HG02970 (cell line): Measurements from ENCODE around the gene DIP2B.
"Not testable (repeated sequence)": the region's sequence is repeated elsewhere in the genome, so short reads cannot be mapped to it uniquely, and the experiment has no call there.

Experiments
- ATAC-seq: cut with Tn5 transposase; IDR thresholded peaks from one replicate; pipeline ENCODE4 v1.9.1; 2021; ENCODE audit warnings: mild to moderate bottlenecking, moderate library complexity, moderate number of reproducible peaks; ENCODE audit not compliant: unreplicated experiment, low FRiP score

DIP2B gene

GRCh38 chr12:50750366-50750765 lies 245.6 kb downstream of the DIP2B start:
- ATAC-seq = no peak

GRCh38 chr12:50751948-50752721 lies 247.3 kb downstream of the DIP2B start:
- no peak for ATAC-seq

DNA sequence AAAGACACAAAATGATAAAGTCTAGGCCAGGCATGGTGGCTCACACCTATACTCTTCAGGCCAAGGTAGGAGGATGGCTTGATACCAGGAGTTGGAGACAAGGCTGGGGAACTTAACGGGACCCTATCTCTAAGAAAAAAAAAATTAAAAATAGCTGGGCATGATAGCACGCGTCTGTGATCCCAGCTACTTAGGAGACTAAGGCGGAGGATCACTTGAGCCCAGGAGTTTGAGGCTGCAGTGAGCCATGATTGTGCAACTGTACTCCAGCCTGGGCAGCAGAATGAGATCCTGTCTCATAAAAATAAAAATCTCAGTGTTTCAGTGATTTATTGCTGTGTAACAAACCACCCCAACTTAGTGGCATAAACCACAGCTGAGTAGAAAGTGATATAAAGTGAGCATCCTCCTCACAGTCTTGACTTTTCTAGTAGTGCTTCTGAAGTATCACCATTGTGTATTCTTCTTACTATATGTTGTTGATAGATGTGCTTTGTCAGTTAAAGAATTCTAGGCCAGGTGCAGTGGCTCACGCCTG lies 248.5 kb downstream of the DIP2B start:
- no peak for ATAC-seq

GRCh38 chr12:50763639-50764285 lies 259.0 kb downstream of the DIP2B start, which contains the start of gene ATF1:
Gene ATF1, plus strand, starts transcription at chr12:50764101. Its CDS starts 16,045 bp downstream, at chr12:50780146.
- peak; percentile 71 for ATAC-seq

DNA sequence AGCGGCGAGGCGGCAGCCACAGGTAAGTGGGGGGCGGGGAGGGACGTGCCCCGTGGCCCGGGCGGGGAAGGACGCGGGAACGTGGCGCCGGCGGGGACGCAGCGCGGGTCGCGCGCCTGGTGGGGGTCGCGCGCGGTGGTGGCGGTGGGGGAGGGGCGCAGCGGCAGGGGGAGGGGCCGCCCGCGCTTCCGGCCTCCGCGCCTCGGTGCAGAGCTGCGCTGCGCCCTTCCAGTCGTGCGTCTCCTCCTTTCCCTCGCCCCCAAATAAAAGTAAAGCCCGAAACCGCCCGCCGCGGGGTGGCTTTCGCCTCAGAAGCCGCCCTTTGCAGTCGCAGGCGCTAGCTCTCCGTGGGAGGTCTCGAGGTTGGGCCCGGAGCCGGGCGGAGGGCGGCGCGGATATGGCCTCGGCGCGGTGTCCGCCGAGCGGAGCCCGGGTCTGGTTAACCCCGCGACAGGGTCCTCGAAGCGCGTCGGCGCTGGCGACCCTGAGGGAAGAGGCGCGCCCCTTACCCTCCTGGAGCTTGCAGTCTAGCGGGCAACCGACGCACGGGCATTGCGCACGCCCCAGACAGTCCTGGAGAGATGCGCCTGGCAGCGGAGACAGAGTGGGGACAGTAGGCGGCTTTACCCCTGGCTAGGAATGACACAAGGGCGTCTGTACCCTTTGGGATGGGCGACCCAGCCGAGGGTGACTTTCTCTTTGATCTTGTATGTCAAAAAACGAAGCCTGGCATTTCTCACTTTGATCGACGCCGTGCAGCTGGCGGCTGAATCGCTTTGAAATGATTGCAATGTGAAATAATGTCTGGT lies 259.7 kb downstream of the DIP2B start:
- ATAC-seq = peak; percentile 48

DNA sequence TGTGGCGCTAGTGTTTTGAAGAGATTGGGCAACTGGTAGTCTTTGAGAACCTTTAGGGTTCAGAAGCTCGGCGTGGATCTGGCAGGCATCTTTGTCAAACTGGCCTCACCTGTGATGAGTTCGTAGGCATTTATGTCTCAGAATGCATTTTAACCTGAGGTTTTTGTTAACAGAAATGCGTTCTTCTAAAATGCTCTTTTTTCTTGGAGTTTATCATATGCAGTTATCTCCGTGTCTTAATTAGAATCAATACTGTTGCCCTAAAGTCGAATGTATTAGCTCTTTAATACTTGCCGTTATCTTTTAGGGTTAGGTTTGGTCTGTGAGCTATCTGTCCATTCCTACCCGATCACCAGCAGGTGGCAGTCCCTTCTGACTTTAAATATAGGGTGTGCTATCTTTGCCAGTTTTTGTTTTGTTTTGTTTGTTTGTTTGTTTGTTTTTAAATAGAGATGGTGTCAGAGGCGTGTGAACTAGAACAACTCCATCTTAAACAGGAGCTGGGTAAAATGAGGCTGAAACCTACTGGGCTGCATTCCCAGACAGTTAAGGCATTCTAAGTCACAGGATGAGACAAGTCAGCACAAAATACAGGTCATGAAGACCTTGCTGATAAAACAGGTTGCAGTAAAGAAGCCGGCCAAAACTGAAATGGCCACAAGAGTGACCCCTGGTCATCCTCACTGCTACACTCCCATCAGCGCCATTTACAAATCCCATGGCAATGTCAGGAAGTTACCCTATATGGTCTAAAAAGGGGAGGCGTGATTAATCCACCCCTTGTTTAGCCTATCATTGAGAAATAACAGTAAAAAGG lies 260.5 kb downstream of the DIP2B start:
- ATAC-seq = no peak

GRCh38 chr12:50768391-50768790 lies 263.6 kb downstream of the DIP2B start:
- ATAC-seq = no peak

DNA sequence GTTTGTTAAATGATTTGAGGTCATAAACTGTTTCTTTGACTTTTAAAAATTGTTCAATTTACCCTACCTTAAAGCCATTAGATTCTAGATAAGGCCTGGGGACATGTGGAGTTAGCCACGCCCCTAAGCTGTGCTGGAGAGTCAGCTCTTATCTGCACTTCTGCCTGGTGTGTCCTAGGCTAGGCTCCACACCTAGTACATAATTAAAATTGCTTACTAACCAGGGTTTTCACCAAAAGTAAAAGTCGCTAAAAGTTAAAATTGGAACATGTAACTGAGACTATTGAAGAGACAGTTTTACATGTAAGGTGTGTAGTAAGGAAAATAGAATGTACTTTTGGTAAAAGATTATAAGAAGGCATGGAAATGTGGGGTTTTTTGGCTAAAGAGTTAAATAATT lies 264.0 kb downstream of the DIP2B start:
- not testable (repeated sequence) for ATAC-seq

GRCh38 chr12:50771409-50771808 lies 266.6 kb downstream of the DIP2B start:
- ATAC-seq = no peak

DNA sequence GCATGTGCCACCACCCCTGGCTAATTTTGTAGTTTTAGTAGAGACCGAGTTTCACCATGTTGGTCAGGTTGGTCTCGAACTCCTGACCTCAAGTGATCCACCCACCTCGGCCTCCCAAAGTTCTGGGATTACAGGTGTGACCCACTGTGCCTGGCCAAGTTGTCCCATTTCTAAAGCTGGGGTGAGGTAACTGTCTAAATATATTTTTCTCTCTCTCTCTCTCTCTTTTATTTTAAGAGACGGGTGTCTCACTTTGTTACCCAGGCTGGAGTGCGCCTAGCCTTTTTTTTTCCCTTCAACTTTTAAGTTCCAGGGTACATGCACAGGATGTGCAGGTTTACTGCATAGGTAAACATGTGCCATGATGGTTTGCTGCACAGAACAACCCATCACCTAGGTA lies 267.7 kb downstream of the DIP2B start:
- ATAC-seq = no peak

DNA sequence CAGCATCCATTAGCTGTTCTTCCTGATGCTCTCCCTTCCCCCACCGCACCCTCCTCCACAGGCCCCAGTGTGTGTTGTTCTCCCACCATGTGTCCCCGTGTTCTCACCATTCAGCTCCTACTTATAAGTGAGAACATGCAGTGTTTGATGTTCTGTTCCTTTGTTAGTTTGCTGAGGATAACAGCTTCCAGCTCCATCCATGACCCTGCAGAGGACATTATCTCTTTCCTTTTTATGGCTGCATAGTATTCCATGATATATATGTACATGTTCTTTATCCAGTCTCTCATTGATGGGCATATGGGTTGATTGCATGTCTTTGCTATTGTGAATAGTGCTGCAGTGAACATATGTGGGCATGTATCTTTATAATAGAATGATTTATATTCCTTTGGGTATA lies 268.1 kb downstream of the DIP2B start:
- ATAC-seq = no peak

GRCh38 chr12:50775251-50775650 lies 270.5 kb downstream of the DIP2B start:
- no peak for ATAC-seq

GRCh38 chr12:50776749-50777728 lies 272.3 kb downstream of the DIP2B start:
- ATAC-seq = no peak

- no peak for ATAC-seq
Observed at GRCh38 chr12:50778663-50779590, 274.1 kb downstream of the DIP2B start.

- ATAC-seq = no peak
Observed at GRCh38 chr12:50780013-50780412, 275.2 kb downstream of the DIP2B start.

DNA sequence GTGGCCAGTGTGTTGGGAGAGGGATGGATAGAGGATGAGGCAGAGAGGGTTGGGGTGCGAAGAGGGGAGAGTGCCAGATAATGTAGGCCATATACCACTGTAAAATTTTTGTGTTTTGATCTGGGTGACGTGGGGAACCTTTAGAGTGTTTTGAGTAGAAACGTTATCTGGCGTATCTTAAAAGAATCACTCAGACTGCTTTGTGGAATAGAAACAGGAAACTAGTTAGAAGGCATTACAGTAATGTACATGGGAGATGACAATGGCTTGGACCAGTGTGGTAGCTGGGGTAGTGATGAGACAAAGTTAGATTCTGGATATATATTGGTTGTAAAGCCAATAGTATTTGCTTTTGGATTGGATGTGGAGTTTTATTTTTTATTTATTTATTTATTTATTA lies 279.7 kb downstream of the DIP2B start:
- no peak for ATAC-seq

DNA sequence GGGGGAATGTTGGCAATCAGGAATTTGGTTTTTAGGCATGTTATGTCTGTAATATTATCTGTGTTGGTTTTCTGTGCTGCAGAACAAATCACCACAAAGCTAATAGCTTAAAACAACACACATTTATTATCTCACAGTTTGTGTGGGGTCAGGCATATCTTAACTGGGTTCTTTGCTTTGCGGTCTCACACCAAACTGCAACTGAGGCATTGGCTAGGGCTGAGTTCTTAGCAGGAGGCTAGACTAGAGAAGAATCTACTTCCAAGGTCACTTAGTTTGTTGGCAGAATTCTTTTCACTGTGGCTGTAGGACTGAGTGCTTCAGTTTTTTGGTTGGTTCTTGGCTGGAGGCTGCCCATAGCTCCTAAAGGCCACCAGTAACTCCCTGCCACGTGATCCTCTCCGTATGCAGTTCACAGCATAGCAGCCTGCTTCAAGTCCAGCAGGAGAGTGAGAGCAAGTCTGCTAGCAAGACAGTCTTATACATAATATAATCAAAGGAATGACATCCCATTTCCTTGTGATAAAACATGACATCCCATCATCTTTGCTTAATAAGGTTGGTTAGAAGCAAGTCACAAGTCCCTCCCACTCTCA lies 280.7 kb downstream of the DIP2B start:
- ATAC-seq = no peak
